PC-3 (cell line): Measurements from ENCODE around the gene FGR. TPM values are rescaled to one million over a fixed set of nuclear protein-coding genes. Genes with fewer than 3 reads are reported as not detected.

ENCODE experiments used
- ATAC-seq: fragments of 200-7000 bp; cut with Tn5 transposase; 2 replicates; pipeline ENCODE4 v1.9.1; 2020; ENCODE audit warnings: mild to moderate bottlenecking, moderate library complexity
- BruUV-seq: library from RNA; stranded (reverse); fragments of 400-500 nt; replicated peaks from 2 replicates; lab custom pipeline; 2021; lab: Mats Ljungman, UMichigan
- CTCF ChIA-PET: fragments of 300-600 bp; sonication (Branson Sonifier 250); formaldehyde crosslinking; loops from one replicate; lab custom pipeline; 2022; ENCODE audit warnings: antibody characterized with exemption; lab: Charles Lee
- POLR2A ChIA-PET: fragments of 300-600 bp; sonication (Branson Sonifier 250); formaldehyde crosslinking; loops from one replicate; lab custom pipeline; 2022; ENCODE audit warnings: antibody characterized with exemption; ENCODE audit not compliant: unreplicated experiment; lab: Charles Lee
- DNase-seq: peaks from one replicate; pipeline ENCODE4 v3.0.0-alpha.2; 2015
- H2AFZ ChIP-seq: fragments of 300-600 bp; sonication (generic); 2 replicates; pipeline ENCODE4 v1.6.0; 2016; ENCODE audit warnings: antibody characterized with exemption, low read length
- H3F3A ChIP-seq: fragments of 300-600 bp; sonication (generic); one replicate; pipeline ENCODE4 v1.6.0; 2017; ENCODE audit warnings: antibody characterized with exemption, low read length, control low read depth, mild to moderate bottlenecking; ENCODE audit not compliant: unreplicated experiment
- H3K27ac ChIP-seq: fragments of 300-600 bp; sonication (generic); 2 replicates; pipeline ENCODE4 v1.5.1; 2016; ENCODE audit warnings: mild to moderate bottlenecking, low read length
- H3K27me3 ChIP-seq: fragments of 300-600 bp; sonication (generic); 2 replicates; pipeline ENCODE4 v1.6.1; 2016; ENCODE audit warnings: low read length, mixed read lengths
- H3K36me3 ChIP-seq: fragments of 300-600 bp; sonication (generic); 2 replicates; pipeline ENCODE4 v1.6.1; 2016; ENCODE audit warnings: low read depth, mixed run types, low read length, mixed read lengths
- H3K4me1 ChIP-seq: fragments of 300-600 bp; sonication (generic); 2 replicates; pipeline ENCODE4 v1.5.1; 2016; ENCODE audit warnings: low read length; ENCODE audit not compliant: insufficient read depth
- H3K4me2 ChIP-seq: fragments of 300-600 bp; sonication (generic); 2 replicates; pipeline ENCODE4 v1.6.0; 2016; ENCODE audit warnings: low read length
- H3K4me3 ChIP-seq: fragments of 300-600 bp; sonication (generic); 2 replicates; pipeline ENCODE4 v1.5.1; 2016; ENCODE audit warnings: mild to moderate bottlenecking, low read length, mixed read lengths
- H3K79me2 ChIP-seq: fragments of 300-600 bp; sonication (generic); 2 replicates; pipeline ENCODE4 v1.6.1; 2017; ENCODE audit warnings: low read length, mixed read lengths
- H3K9ac ChIP-seq: fragments of 300-600 bp; sonication (generic); 2 replicates; pipeline ENCODE4 v1.6.0; 2016; ENCODE audit warnings: mild to moderate bottlenecking, low read length
- H3K9me2 ChIP-seq: fragments of 300-600 bp; sonication (generic); replicated peaks from 2 replicates; pipeline ENCODE4 v1.6.1; 2016; ENCODE audit warnings: mixed run types, low read length, mixed read lengths
- H3K9me3 ChIP-seq: fragments of 300-600 bp; sonication (generic); 2 replicates; pipeline ENCODE4 v1.6.1; 2016; ENCODE audit warnings: low read length, mixed read lengths
- H4K20me1 ChIP-seq: fragments of 300-600 bp; sonication (generic); 2 replicates; pipeline ENCODE4 v1.6.1; 2016; ENCODE audit warnings: low read length, mixed read lengths
- EZH2 ChIP-seq: fragments of 300-600 bp; sonication (generic); IDR thresholded peaks from one replicate; pipeline ENCODE4 v1.6.1; 2017; ENCODE audit warnings: antibody characterized with exemption, mild to moderate bottlenecking, low read length; ENCODE audit not compliant: unreplicated experiment
- EZH2phosphoT487 ChIP-seq: fragments of 300-600 bp; sonication (generic); IDR thresholded peaks from 2 replicates; pipeline ENCODE4 v1.6.1; 2018; ENCODE audit warnings: mild to moderate bottlenecking, antibody characterized with exemption, low read length, borderline replicate concordance
- intact Hi-C: fragments of 100-400 bp; cut with micrococcal nuclease; formaldehyde crosslinking; loops from 2 replicates; pipeline ENCODE4 v1.9.0; 2023
- total RNA-seq: library from RNA; depleted of rRNA; stranded (reverse); fragments of >200 nt; gene quantifications from 2 replicates; pipeline ENCODE4 v1.2.3, GENCODE V29; 2014
- TF ChIP-seq, protein P1 (sequence below): fragments of 300-600 bp; sonication (generic); conservative IDR thresholded peaks from 2 replicates; pipeline ENCODE4 v1.5.1; 2017; ENCODE audit warnings: antibody characterized with exemption, low read depth, mild to moderate bottlenecking, low read length

FGR gene
- total RNA-seq, 1 experiment from 2014 or later: not detected

- intact Hi-C loops: loop anchor here (5.0 to 10.0 kb wide), 2 partner anchors 192 to 304 kb away; no protein-coding TSS in a partner anchor
- no TSS peak for BruUV-seq
- Histone ChIP-seq H3K4me2 (no peak overlapping the region), H3F3A (no peaks in the 10 kb centered on the region), H4K20me1 (no peaks in the 10 kb centered on the region), H3K9me3 (no peaks in the 10 kb centered on the region), H2AFZ (no peak overlapping the region), H3K4me3 (no peak overlapping the region), H3K27ac (no peak overlapping the region), H3K36me3 (no peaks in the 10 kb centered on the region), H3K27me3 (no peaks in the 10 kb centered on the region), H3K4me1 (peaks cover 12% of the 10 kb centered on the region), H3K9me2 (no peaks in the 10 kb centered on the region), H3K9ac (no peak overlapping the region), H3K79me2 (no peaks in the 10 kb centered on the region)
- TF ChIP-seq EZH2 (no peak), EZH2phosphoT487 (no peak)
- TF ChIP-seq, protein P1, sequence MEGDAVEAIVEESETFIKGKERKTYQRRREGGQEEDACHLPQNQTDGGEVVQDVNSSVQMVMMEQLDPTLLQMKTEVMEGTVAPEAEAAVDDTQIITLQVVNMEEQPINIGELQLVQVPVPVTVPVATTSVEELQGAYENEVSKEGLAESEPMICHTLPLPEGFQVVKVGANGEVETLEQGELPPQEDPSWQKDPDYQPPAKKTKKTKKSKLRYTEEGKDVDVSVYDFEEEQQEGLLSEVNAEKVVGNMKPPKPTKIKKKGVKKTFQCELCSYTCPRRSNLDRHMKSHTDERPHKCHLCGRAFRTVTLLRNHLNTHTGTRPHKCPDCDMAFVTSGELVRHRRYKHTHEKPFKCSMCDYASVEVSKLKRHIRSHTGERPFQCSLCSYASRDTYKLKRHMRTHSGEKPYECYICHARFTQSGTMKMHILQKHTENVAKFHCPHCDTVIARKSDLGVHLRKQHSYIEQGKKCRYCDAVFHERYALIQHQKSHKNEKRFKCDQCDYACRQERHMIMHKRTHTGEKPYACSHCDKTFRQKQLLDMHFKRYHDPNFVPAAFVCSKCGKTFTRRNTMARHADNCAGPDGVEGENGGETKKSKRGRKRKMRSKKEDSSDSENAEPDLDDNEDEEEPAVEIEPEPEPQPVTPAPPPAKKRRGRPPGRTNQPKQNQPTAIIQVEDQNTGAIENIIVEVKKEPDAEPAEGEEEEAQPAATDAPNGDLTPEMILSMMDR: no peak
- POLR2A ChIA-PET: no interaction called here
- ATAC-seq (no peak), DNase-seq (no peak)
- CTCF ChIA-PET: no interaction called here
Measured at GRCh38 chr1:27609210-27609555, 25.8 kb downstream of the FGR start.

DNA sequence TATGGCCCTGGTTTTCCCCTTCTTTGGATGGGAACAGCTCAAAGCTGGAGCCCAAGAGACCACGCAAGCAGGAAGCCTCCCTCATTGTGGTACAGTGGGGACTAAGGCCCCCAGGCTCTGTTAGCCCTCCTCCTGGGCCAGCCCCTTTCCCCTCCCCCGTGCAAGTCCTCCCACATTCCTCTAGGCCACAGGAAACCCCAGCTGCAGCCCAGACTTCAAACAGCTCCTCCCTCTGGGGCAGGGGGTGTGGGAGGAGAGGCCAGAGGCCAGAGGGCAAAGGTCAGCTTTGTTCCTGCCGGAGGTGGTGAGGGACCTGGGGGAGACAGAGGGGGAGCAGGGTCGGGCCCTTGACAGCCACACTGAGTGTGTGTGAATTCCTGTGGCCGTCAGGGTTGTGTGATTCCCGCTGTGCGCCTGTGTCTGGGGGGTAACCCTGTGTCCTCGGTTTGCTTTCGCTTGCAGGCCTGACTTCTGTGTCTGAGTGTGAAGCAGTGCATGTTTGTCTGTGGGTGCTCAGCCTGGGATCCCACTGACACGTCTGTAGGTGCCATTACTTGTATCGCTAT is 27.7 kb downstream of the FGR start:
- ChIA-PET POLR2A (interaction anchor here (0.6 kb wide), 1 partner anchor 105 kb away, joined by 19 read pairs; no protein-coding TSS in a partner anchor), CTCF (interaction anchor here (0.6 to 1.5 kb wide), 3 partner anchors 50 to 88 kb away, joined by 3 to 11 read pairs (median 6); no protein-coding TSS in a partner anchor)
- Histone ChIP-seq H4K20me1 (peaks cover 2% of the 10 kb centered on the region; the same call in 1 of the 2 replicates), H3K36me3 (no peaks in the 10 kb centered on the region), H3K79me2 (peaks cover 13% of the 10 kb centered on the region), H3K4me1 (peaks cover 12% of the 10 kb centered on the region), H3K4me3 (no peak overlapping the region), H3K9me3 (no peaks in the 10 kb centered on the region), H3F3A (no peaks in the 10 kb centered on the region), H3K4me2 (no peak overlapping the region), H3K27me3 (no peaks in the 10 kb centered on the region), H3K27ac (no peak overlapping the region), H3K9ac (no peak overlapping the region), H2AFZ (no peak overlapping the region), H3K9me2 (no peaks in the 10 kb centered on the region)
- DNase-seq (no peak), ATAC-seq (no peak)
- intact Hi-C loops: loop anchor here (5.0 to 10.0 kb wide), 2 partner anchors 190 to 303 kb away; no protein-coding TSS in a partner anchor
- BruUV-seq: no TSS peak
- TF ChIP-seq EZH2phosphoT487 (no peak), EZH2 (no peak)
- TF ChIP-seq, protein P1: no peak
